ENCODE data around the gene PTCH1. TPM values are rescaled to one million over a fixed set of nuclear protein-coding genes. Genes with fewer than 3 reads are reported as not detected.

PTCH1 gene
- total and polyA plus RNA-seq, 10 of the 15 experiments (the other 5 are each of a cell fraction or from before 2014, with no cell fraction given): 0.16 to 6.1 (median 2.6) TPM

GRCh38 chr9:95460518-95461164 lies 56.1 kb downstream of the PTCH1 start (continued):
- TF ChIP-seq PRDM15 (CRISPR knock-in tag; IDR thresholded peaks at IDR 0.05) (no peak), MYC (IDR thresholded peaks at IDR 0.05; ENCODE audit: insufficient read depth, insufficient read length, insufficient replicate concordance, low read length, severe bottlenecking) (no peak)

DNA sequence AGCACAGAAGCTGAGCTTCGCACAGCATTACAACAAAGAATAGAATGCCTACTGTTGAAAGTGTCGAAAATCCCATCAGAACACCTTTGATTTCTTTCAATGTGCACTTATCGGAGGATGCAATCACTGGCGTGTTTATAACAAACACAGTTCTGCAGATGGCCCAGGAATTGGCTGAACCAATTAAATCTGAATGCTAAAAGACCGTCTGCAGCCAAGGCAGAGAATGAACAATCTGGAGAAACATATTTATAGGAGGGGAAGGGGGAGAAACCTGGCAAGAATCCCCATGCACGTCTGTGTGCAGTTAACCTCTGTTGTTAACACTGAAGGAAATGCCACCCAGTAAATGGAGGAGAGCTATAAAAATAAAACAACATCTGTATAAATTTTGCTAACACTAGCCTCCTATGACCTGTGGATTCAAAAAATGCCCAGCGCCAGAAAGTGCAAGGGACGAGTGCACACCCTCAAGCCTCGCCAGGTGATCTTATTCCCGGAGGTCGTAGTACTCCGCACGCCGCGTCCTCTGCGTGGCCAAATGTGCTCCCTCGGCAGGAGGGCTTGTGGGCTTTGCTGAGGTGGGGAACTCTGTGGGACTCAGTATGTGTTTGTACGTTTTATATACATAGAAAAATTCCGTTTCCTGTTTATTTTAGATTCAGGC lies 56.8 kb downstream of the PTCH1 start:
- FAIRE-seq (no peak), ATAC-seq (no peak), DNase-seq (ENCODE audit: low read depth, low spot score) (no peak)
- ChIA-PET CTCF (no interaction called here), RAD21 (ENCODE audit: unreplicated experiment) (no interaction called here), POLR2A (no interaction called here), SMC1A (ENCODE audit: uncharacterized antibody, unreplicated experiment) (interaction anchor here (1.2 kb wide), 1 partner anchor 17 kb away, joined by 3 read pairs; no protein-coding TSS in a partner anchor)
- H3K36me3 ChIP-seq (ENCODE audit: control insufficient read depth in 2 of 2, insufficient read depth in 2 of 2, low read length in 1 of 2): peaks cover 2 to 10% of the 10 kb centered on the region in 2 experiments; a peak in 3 of 4 replicates
- no peaks in the 10 kb centered on the region for H3K9me3 ChIP-seq (replicated peaks; ENCODE audit: control insufficient read depth, insufficient read depth, low read length)
- no peak overlapping the region for H3K4me2 ChIP-seq (ENCODE audit: control insufficient read depth, insufficient read depth)
- no peaks in the 10 kb centered on the region for H3K27me3 ChIP-seq (replicated peaks in 1 of 2; ENCODE audit: control insufficient read depth in 2 of 2, insufficient read depth in 2 of 2, low read length in 1 of 2)
- TF ChIP-seq BACH1 (IDR thresholded peaks at IDR 0.05; ENCODE audit: borderline replicate concordance) (no peak), SPI1 (IDR thresholded peaks at IDR 0.05; ENCODE audit: borderline replicate concordance, insufficient read depth, low read depth, low read length) (no peak), LARP7 (IDR thresholded peaks at IDR 0.05) (no peak)
- H2AFZ ChIP-seq (ENCODE audit: control insufficient read depth, low read depth, low read length): no peak overlapping the region
- 0 out of 2 replicates have a peak, but pooled peaks cover 2% of the 10 kb centered on the region for H4K20me1 ChIP-seq (ENCODE audit: control insufficient read depth, insufficient read depth)
- H3K79me2 ChIP-seq (ENCODE audit: control insufficient read depth, insufficient read depth, low read length): peaks cover 3% of the 10 kb centered on the region; the same call in 1 of the 2 replicates
- intact Hi-C loops (cut with micrococcal nuclease; ENCODE audit: unreplicated experiment) (no loop called here), in situ Hi-C loops (cut with MboI) (no loop called here)
- WGBS (ENCODE audit: insufficient coverage, insufficient replicate concordance, low lambda C conversion rate, missing lambda C conversion rate): 98% methylated on average over 19 of the region's 19 CpGs
- H3K9ac ChIP-seq (ENCODE audit: control insufficient read depth, insufficient read depth, low read length): no peak overlapping the region
- H3K4me1 ChIP-seq (ENCODE audit: control insufficient read depth, insufficient read depth, low read length): peaks cover 30% of the 10 kb centered on the region
- no peak overlapping the region for H3K27ac ChIP-seq (ENCODE audit: control insufficient read depth, insufficient read depth)
- H3K4me3 ChIP-seq: no peak overlapping the region
- no TSS peak for BruUV-seq (replicated peaks)

Data from GM12878 (cell line).